ENCODE measurements around the gene SUCLG1. TPM values are rescaled to one million over a fixed set of nuclear protein-coding genes. Genes with fewer than 3 reads are reported as not detected.

Gene SUCLG1
- total and polyA plus RNA-seq, 10 of the 15 experiments (the other 5 are each of a cell fraction or from before 2014, with no cell fraction given), result 75.4 to 197 (median 93.6) TPM

DNA sequence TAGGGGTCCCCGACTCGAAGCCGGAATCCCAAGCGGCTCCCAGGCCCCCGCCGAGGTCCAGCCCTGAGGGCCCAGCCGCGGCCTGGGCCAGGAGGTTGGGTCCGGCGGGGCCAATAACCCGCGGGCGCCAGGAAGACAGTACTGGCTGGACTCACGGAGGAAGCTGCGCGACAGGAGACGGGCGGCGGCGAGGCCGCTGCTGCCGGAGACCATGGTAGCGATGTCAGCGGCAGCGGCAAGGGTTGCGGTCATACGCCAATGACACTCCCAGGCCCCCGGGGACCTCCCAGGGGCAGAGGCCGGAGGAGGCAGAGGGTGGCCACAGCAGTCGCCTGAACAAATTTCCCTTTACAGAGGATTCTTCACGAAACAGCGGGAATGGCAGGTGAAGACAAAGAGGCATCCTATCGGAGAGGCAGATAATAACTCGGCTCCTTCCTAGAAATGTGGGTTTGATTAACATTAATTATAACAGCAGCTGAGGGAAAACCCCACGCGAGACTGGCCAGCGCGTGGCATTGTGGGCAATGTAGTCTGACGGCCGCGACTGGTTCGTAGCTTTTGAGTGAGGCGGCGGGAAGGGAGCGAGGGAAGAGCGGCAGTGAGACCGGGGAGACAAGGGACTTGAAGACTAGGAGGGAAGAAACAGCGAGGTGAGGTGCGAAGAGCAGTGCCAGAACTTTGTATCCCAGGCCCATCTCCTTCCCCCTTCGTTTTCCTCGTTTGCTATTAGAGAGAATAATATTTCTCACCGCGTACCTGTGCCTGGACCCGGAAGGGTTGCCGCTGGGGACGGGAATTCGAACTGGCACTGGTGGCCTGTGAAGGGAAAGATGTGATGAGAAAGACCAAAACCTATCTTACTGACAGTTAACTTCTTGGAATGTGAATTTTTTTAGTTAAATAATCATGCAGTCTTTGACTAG, at the start of gene SUCLG1 (continued):
- TF ChIP-seq RB1 (IDR thresholded peaks at IDR 0.05; ENCODE audit: borderline replicate concordance), result peak; percentile 89; the same call in 1 of the 2 replicates
- TF ChIP-seq ETV6 (conservative IDR thresholded peaks at IDR 0.05 in 1 of 2, IDR thresholded peaks at IDR 0.05 in 1 of 2; ENCODE audit: borderline replicate concordance in 1 of 2, low read depth in 1 of 2), result no peak
- no peak for TF ChIP-seq NFYA (IDR thresholded peaks at IDR 0.05; ENCODE audit: borderline replicate concordance, low read depth, low read length)
- peak; percentile 97 for TF ChIP-seq MYB (IDR thresholded peaks at IDR 0.05; ENCODE audit: borderline replicate concordance, low read depth, low read length)
- TF ChIP-seq RAD21 (IDR thresholded peaks at IDR 0.05; ENCODE audit: insufficient read depth, low read depth, low read length), result no peak
- TF ChIP-seq, protein P1, sequence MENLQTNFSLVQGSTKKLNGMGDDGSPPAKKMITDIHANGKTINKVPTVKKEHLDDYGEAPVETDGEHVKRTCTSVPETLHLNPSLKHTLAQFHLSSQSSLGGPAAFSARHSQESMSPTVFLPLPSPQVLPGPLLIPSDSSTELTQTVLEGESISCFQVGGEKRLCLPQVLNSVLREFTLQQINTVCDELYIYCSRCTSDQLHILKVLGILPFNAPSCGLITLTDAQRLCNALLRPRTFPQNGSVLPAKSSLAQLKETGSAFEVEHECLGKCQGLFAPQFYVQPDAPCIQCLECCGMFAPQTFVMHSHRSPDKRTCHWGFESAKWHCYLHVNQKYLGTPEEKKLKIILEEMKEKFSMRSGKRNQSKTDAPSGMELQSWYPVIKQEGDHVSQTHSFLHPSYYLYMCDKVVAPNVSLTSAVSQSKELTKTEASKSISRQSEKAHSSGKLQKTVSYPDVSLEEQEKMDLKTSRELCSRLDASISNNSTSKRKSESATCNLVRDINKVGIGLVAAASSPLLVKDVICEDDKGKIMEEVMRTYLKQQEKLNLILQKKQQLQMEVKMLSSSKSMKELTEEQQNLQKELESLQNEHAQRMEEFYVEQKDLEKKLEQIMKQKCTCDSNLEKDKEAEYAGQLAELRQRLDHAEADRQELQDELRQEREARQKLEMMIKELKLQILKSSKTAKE (IDR thresholded peaks at IDR 0.05; ENCODE audit: low read depth, poor library complexity, severe bottlenecking), result peak; percentile 81
- TF ChIP-seq RELA (IDR thresholded peaks at IDR 0.05; ENCODE audit: borderline replicate concordance, partially characterized antibody), result peak; percentile 93
- 0 out of 2 replicates have a peak, but pooled peaks have one; percentile 75 for TF ChIP-seq SIN3A (IDR thresholded peaks at IDR 0.05; ENCODE audit: low read depth, low read length)
- TF ChIP-seq, protein P2, sequence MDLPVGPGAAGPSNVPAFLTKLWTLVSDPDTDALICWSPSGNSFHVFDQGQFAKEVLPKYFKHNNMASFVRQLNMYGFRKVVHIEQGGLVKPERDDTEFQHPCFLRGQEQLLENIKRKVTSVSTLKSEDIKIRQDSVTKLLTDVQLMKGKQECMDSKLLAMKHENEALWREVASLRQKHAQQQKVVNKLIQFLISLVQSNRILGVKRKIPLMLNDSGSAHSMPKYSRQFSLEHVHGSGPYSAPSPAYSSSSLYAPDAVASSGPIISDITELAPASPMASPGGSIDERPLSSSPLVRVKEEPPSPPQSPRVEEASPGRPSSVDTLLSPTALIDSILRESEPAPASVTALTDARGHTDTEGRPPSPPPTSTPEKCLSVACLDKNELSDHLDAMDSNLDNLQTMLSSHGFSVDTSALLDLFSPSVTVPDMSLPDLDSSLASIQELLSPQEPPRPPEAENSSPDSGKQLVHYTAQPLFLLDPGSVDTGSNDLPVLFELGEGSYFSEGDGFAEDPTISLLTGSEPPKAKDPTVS (IDR thresholded peaks at IDR 0.05; ENCODE audit: low read depth, low read length), result peak; percentile 18; the same call in 1 of the 2 replicates
- TF ChIP-seq NBN (IDR thresholded peaks at IDR 0.05), result peak; percentile 92; the same call in 1 of the 2 replicates
- TF ChIP-seq, protein P3, sequence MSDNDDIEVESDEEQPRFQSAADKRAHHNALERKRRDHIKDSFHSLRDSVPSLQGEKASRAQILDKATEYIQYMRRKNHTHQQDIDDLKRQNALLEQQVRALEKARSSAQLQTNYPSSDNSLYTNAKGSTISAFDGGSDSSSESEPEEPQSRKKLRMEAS (IDR thresholded peaks at IDR 0.05; ENCODE audit: low read depth, low read length), result peak; percentile 73; the same call in 1 of the 2 replicates
- TF ChIP-seq, protein P4, sequence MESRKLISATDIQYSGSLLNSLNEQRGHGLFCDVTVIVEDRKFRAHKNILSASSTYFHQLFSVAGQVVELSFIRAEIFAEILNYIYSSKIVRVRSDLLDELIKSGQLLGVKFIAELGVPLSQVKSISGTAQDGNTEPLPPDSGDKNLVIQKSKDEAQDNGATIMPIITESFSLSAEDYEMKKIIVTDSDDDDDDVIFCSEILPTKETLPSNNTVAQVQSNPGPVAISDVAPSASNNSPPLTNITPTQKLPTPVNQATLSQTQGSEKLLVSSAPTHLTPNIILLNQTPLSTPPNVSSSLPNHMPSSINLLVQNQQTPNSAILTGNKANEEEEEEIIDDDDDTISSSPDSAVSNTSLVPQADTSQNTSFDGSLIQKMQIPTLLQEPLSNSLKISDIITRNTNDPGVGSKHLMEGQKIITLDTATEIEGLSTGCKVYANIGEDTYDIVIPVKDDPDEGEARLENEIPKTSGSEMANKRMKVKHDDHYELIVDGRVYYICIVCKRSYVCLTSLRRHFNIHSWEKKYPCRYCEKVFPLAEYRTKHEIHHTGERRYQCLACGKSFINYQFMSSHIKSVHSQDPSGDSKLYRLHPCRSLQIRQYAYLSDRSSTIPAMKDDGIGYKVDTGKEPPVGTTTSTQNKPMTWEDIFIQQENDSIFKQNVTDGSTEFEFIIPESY (IDR thresholded peaks at IDR 0.05), result peak; percentile 90
- 0 out of 2 replicates have a peak, but pooled peaks have one; percentile 55 for TF ChIP-seq RCOR1 (conservative IDR thresholded peaks at IDR 0.05; ENCODE audit: low read depth, low read length)
- TF ChIP-seq E2F8 (IDR thresholded peaks at IDR 0.05; ENCODE audit: low read depth, partially characterized antibody), result peak; percentile 67
- TF ChIP-seq IRF4 (IDR thresholded peaks at IDR 0.05; ENCODE audit: low read depth, low read length), result peak; percentile 18; the same call in 1 of the 2 replicates
- TF ChIP-seq NR2C1 (IDR thresholded peaks at IDR 0.05), result peak; percentile 95

Measured in GM12878 (cell line).